Measurements from ENCODE around the gene NELFE. TPM values are rescaled to one million over a fixed set of nuclear protein-coding genes. Genes with fewer than 3 reads are reported as not detected.
A peak's percentile ranks its signal among the peaks of the same experiment; 100 is the strongest.

Gene NELFE
- total RNA-seq, 1 donor from 2014 or later: 58.3 TPM

- DNase-seq (ENCODE audit: low read depth in 2 of 2): peak; percentile 23 to 40
These were observed 14.1 kb upstream of the NELFE start for GRCh38 chr6:31972709-31973350.

GRCh38 chr6:31971993-31972708 is 13.4 kb upstream of the NELFE start, which contains the start of gene DXO:
Gene DXO (minus strand): TSS chr6:31972138. CDS start chr6:31971675, 463 bp downstream.
- peak; percentile 98 to 99 for DNase-seq (ENCODE audit: low read depth in 2 of 2)

- no peak for DNase-seq (ENCODE audit: low read depth in 2 of 2)
These were observed 12.7 kb upstream of the NELFE start for GRCh38 chr6:31971279-31971992.

- no peak for DNase-seq (ENCODE audit: low read depth in 2 of 2)
These were observed 12.0 kb upstream of the NELFE start for GRCh38 chr6:31970604-31971271.

GRCh38 chr6:31969712-31970603 is 11.2 kb upstream of the NELFE start:
- no peak for DNase-seq (ENCODE audit: low read depth in 2 of 2)

- DNase-seq (ENCODE audit: low read depth in 2 of 2): no peak
These were observed 10.3 kb upstream of the NELFE start for GRCh38 chr6:31968791-31969711.

GRCh38 chr6:31968326-31968725 is 9.6 kb upstream of the NELFE start:
- DNase-seq (ENCODE audit: low read depth in 2 of 2): no peak

- no peak for DNase-seq (ENCODE audit: low read depth in 2 of 2)
These were observed 9.2 kb upstream of the NELFE start for GRCh38 chr6:31967926-31968320.

- no peak for DNase-seq (ENCODE audit: low read depth in 2 of 2)
These were observed 8.5 kb upstream of the NELFE start for GRCh38 chr6:31966997-31967925.

- no peak for DNase-seq (ENCODE audit: low read depth in 2 of 2)
These were observed 7.7 kb upstream of the NELFE start for GRCh38 chr6:31966506-31966905.

GRCh38 chr6:31965700-31966099 is 6.9 kb upstream of the NELFE start:
- DNase-seq (ENCODE audit: low read depth in 2 of 2): no peak

GRCh38 chr6:31963921-31964320 is 5.2 kb upstream of the NELFE start:
- DNase-seq (ENCODE audit: low read depth in 2 of 2): no peak

GRCh38 chr6:31961616-31962015 is 2.8 kb upstream of the NELFE start:
- no peak for DNase-seq (ENCODE audit: low read depth in 2 of 2)

- DNase-seq (ENCODE audit: low read depth in 2 of 2): no peak
These were observed 395 bp downstream of the NELFE start for GRCh38 chr6:31958412-31958740.

- no peak for DNase-seq (ENCODE audit: low read depth in 2 of 2)
These were observed 2.0 kb downstream of the NELFE start for GRCh38 chr6:31956796-31957195.

GRCh38 chr6:31954511-31954910 is 4.3 kb downstream of the NELFE start:
- DNase-seq (ENCODE audit: low read depth in 2 of 2): no peak

GRCh38 chr6:31952890-31953289 is 5.9 kb downstream of the NELFE start:
- no peak for DNase-seq (ENCODE audit: low read depth in 2 of 2)

GRCh38 chr6:31952140-31952805 is 6.5 kb downstream of the NELFE start:
- peak; percentile 29 to 63 for DNase-seq (ENCODE audit: low read depth in 2 of 2)

Measured in dermis microvascular lymphatic vessel endothelial cell (primary cell).